Panc1 (cell line): ENCODE measurements around the gene SSBP4.

Experiments used
- CTCF ChIP-seq: fragments of 450-650 bp; IDR thresholded peaks from 2 replicates; pipeline ENCODE4 v1.5.1; 2017; ENCODE audit warnings: mild to moderate bottlenecking
- POLR2AphosphoS5 ChIP-seq: IDR thresholded peaks from 2 replicates; pipeline ENCODE4 v1.6.1; 2012; ENCODE audit warnings: mild to moderate bottlenecking, low read depth, low read length, moderate library complexity
- REST ChIP-seq, 2 experiments: IDR thresholded peaks; 2 replicates each; pipeline ENCODE4 v1.6.1; 2011 to 2012; ENCODE audit warnings: low read depth in 2 of 2, control low read depth in 1 of 2, low read length in 1 of 2, mild to moderate bottlenecking in 1 of 2, moderate library complexity in 1 of 2; ENCODE audit not compliant: insufficient read depth in 1 of 2
- SIN3A ChIP-seq: IDR thresholded peaks from 2 replicates; pipeline ENCODE4 v1.6.1; 2012; ENCODE audit warnings: low read depth, mild to moderate bottlenecking, low read length, moderate library complexity, borderline replicate concordance; ENCODE audit not compliant: insufficient read depth

- TF ChIP-seq CTCF, result no peak
- no peak for TF ChIP-seq POLR2AphosphoS5
- no peak for TF ChIP-seq SIN3A
- no peak for TF ChIP-seq REST (IDR thresholded peaks at IDR 0.05; ENCODE audit: insufficient read depth in 1 of 2, low read depth in 2 of 2, low read length in 1 of 2)
Measured at GRCh38 chr19:18393836-18394235, 25.4 kb upstream of the SSBP4 start.
